NCI-H82 treated with DMSO at 0.1 percent for 48 hours (cell line): ENCODE results near the gene SNX32.
A peak's percentile ranks its signal among the peaks of the same experiment; 100 is the strongest.

ENCODE experiments used
- DNase-seq: peaks from one replicate; lab custom pipeline; 2025; ENCODE audit not compliant: unreplicated experiment; lab: John Stamatoyannopoulos, UW

Gene SNX32

DNA sequence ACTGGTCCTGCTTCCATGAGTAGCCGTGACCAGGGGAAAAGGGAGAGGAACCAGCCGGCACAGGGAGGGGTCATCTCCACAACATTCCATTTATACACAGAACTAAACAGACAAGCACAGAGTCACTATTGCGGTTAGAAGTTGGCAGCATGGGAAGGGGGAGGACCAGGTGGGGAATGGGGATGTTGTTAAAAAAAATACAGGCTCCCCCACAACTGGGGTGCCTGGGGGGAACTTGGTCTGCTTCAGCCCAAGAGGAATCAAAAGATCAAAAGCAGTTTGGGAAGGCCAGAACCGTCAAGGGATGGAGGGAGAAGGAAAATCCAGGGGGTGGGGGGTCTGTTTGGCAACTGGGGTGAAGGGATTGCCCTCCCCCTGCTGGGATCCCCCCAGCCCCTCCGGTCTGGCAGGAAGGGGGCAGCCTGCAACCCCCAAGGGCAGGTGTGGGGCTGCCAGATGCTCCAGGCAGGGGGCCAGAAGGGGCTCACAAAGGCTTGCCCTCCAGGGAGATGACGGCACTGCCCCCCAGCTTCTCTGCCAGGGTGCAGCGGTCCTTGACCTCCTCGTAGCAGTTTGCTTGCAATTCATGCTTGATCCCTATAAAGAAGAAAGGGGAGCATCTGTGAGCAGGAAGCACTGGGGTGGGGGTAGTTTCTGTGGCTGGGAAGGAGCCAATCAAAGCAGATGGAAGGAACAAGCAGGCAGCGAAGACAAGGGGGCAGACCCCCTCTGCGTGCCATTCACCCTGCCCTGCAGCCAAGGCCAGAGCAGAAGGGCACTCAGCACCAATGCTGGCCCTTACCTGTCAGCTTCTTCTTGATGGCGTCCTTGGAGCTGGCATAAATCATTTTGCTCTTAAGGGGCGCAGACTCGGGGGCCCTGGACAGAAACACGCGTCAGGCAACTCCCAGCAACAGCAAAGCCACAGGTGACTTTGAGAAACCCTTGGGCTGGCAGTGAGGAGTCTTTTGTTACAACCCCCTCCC, 21.4 kb downstream of the SNX32 start:
- DNase-seq: no peak

- no peak for DNase-seq
Measured at GRCh38 chr11:65855927-65856363, 22.2 kb downstream of the SNX32 start.

- peak; percentile 17 for DNase-seq
Measured at GRCh38 chr11:65856689-65857499, 23.1 kb downstream of the SNX32 start.

DNA sequence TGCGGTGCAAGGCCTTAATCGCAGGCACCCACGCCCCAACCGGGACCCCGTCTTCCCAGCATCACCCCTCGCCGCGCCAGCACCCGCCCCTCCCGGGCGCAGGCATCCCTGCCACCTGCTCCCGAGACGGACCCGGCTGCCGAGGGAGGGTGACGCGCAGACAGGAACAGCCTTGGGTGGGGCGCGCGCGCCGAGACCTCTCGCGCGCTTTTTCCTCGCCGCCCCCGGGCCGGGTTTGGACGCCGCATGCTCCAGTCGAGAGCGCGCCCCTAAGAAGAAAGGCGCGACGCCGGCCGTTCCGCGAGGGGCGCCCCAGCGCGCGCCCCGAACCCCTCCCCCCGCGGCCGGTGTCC, 23.7 kb downstream of the SNX32 start:
- no peak for DNase-seq

DNA sequence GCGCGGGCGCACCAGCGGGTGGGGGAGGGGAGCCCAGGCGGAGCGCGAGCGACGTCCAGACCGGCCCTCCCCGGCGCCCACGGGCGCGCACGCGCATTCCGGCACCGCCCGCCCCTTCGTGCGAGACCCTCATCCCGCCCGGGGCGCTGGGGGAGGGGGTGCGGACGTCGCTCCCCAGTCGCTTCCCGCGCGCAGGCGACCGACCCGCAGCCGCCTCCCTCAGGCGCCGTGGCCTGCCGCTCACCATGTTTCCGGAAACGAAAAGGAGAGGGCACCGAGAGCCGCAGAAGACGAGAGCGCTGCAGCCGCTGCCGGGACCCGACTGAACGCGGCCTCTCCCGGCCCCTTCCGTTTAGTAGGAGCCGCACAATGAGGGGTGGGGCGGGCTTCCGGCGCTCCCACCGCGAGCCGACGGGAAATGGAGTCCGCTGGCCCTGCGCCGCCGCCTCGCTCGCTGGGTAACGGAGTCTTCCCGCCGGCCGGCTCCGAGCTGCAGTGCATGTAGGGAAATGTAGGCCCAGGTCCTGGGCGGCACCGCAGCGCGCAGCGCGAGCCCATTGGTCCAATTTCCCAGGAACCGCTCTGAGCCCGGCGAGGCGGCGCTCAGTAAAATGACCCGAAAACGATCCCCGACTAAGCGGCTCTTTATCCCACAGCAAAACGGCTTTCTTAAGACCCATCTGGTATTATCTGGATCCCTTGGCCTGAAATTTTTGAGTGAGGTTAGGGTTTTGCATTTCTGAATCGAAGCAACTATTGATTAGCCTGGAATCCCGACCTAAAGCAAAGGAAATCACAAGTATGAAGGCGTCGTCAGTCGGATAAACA, 24.3 kb downstream of the SNX32 start, which contains the start of gene CFL1:
Gene CFL1 (minus strand): TSS at position 328 of the 828 bp plus-strand sequence. CDS start 81 bp downstream, at position 247.
- DNase-seq: peak; percentile 87

DNA sequence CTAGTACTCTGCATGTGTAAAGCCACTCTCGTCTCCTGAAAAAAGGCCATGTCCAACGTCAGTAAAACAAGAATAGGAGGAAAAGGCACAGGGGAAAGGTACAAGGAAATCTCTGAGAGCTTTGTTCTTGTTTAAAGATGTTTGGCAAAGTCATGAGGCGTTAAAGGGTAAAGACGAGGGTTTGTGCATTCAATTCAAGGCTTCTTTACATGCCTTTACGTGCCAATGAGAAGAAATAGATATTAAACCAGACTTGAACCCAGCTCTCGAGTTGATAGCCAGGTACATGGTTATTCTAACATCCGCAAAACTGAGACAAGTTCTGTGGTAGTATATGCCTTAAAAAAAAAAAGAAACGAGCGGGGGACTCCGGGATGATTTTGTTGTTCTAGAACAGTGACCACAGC, 24.9 kb downstream of the SNX32 start:
- DNase-seq: no peak

GRCh38 chr11:65859095-65859811, 25.5 kb downstream of the SNX32 start:
- DNase-seq: peak; percentile 92

- no peak for DNase-seq
Measured at GRCh38 chr11:65859812-65860277, 26.1 kb downstream of the SNX32 start.

DNA sequence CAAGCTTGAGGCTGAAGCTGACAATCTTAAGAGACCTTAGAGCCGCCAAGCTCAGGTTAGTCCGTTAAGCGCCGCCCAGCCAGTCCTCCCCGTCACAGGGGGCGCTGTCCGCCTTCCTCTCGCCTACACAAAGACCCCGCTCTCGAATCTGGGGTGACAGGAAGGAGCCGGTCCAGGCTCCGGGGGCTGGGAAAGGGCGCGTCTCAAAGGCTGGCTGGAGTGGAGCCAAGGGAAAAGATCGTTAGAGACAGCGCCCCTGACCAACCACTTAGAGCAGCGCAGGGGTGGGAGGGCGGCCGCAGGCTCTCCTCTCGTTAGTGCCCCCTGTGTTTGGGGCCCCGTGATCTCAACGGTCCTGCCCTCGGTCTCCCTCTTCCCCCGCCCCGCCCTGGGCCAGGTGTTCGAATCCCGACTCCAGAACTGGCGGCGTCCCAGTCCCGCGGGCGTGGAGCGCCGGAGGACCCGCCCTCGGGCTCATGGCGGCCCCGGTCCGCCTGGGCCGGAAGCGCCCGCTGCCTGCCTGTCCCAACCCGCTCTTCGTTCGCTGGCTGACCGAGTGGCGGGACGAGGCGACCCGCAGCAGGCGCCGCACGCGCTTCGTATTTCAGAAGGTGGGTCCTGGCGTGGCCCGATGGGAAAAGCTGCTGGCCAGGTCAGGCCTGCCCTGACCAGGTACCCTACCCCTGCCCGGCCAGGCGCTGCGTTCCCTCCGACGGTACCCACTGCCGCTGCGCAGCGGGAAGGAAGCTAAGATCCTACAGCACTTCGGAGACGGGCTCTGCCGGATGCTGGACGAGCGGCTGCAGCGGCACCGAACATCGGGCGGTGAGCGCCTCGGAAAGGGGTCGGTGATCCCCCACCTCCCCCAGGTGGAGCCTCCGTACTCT, 26.8 kb downstream of the SNX32 start, which contains the start of gene MUS81:
Gene MUS81 (plus strand): TSS at position 156 of the 887 bp plus-strand sequence. CDS start 321 bp downstream, at position 477.
- DNase-seq: peak; percentile 87

DNA sequence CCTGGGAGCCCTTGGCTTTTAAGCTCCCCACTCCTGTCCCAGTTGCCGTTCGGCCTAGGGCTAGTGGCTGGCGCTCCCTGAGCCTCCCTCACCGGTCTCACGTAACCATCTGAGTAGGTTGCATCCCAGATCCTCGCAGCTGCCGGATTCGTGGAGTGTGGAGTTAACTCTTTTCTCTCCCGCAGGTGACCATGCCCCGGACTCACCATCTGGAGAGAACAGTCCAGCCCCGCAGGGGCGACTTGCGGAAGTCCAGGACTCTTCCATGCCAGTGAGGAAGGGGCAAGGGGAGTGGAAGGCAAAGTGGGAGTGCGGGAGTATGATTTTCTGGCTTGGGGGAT, 27.4 kb downstream of the SNX32 start:
- no peak for DNase-seq

DNA sequence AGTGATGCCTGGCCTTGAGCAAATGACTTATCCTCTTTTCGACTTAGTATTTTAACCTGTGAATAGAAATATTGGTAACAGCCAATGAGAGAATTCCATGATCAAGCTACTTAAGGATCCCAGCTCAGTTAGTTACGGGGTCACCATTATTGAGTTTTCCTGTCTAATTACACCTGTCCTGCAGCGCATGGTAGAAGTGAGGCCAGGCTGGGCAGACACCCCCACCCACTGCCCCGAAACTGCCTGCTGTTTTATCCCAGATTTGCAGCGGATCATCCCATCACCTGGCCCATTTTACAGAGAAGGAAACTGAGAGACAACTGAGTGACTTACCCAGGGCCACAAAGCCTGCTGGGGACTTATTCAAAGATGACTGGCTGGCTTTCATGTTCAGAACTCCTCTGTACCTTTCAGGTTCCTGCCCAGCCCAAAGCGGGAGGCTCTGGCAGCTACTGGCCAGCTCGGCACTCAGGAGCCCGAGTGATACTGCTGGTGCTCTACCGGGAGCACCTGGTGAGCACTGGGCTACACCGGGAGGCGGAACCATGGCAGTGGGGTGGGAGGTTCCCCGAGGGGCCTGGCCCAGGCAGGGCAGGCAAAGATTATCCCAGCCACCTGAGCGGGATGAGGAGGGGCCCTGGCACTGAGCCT, 27.9 kb downstream of the SNX32 start:
- DNase-seq: no peak

DNA sequence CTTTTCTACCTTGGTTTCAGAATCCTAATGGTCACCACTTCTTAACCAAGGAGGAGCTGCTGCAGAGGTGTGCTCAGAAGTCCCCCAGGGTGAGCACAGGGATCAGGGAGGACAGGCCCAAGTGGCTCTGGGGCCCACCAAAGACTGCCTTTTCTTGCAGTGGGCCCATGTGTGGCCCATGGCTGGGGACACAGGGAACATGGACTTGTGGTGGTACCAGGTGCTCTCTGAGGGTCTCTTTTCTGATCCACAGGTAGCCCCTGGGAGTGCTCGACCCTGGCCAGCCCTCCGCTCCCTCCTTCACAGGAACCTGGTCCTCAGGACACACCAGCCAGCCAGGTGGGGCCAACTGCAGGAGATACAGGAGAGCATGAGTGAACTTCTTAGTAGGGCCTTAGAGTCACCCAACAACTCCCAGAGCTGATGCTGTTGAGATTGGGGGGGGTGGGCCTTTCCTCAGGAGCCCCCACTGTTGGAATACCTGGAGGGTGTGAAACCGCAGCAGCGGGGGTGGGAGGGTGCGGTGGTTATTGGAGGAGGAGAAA, 28.5 kb downstream of the SNX32 start:
- DNase-seq: no peak

- no peak for DNase-seq
Measured at GRCh38 chr11:65862941-65863888, 29.5 kb downstream of the SNX32 start.

DNA sequence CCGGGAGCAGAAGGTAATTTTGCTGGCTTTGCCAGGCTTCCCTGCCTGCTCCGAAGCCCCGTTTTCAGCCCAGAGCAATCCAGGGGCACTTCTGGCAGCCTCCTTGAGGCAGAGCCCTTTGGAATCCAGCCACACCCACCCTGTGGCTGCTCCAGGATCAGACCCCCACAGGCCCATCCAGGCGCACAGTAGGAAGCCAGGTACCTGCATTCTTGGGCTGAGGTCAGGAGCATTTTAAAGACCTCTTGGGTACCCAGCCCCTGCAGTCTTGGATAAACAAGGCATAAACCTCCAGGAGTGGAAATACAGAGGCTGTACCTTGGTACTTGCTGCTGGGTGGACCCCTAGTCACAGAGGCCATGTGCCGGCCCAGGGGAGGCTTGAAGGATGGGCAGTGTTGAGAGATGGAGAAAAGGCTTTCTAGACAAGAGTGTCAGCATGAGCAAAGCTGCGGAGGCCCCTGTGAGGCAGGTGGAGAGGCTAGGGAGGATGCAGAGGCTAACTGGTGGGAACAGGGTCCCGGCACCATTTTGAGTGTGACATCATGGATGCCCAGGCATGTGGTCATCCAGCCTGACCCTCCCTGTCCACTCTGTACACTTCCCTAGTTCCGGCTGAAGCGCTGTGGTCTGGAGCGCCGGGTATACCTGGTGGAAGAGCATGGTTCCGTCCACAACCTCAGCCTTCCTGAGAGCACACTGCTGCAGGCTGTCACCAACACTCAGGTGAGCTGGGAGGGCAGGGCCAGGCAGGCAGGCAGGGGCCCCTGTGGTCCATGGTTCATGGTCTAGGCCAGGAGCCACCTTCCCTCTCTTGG, 30.3 kb downstream of the SNX32 start:
- DNase-seq: no peak

GRCh38 chr11:65864706-65865471, 31.1 kb downstream of the SNX32 start:
- DNase-seq: no peak
